Glutamatergic neuron (in vitro differentiated cells): ENCODE measurements around the gene AATK. TPM values are rescaled to one million over a fixed set of nuclear protein-coding genes. Genes with fewer than 3 reads are reported as not detected.
A peak's percentile ranks its signal among the peaks of the same experiment; 100 is the strongest.

ENCODE experiments used
- DNase-seq: peaks from one replicate; pipeline ENCODE4 v3.0.0; 2022
- H3K27ac Mint-ChIP-seq: one replicate; pipeline ENCODE4 v1.8.0; 2020; ENCODE audit warnings: mild to moderate bottlenecking, mixed read lengths, inconsistent platforms; ENCODE audit not compliant: unreplicated experiment
- H3K27me3 Mint-ChIP-seq: one replicate; pipeline ENCODE4 v1.8.0; 2020; ENCODE audit warnings: mild to moderate bottlenecking, moderate library complexity, mixed read lengths, inconsistent platforms; ENCODE audit not compliant: unreplicated experiment
- H3K36me3 Mint-ChIP-seq: one replicate; pipeline ENCODE4 v1.8.0; 2020; ENCODE audit warnings: mild to moderate bottlenecking, mixed read lengths, inconsistent platforms; ENCODE audit not compliant: unreplicated experiment
- H3K4me1 Mint-ChIP-seq: one replicate; pipeline ENCODE4 v1.8.0; 2020; ENCODE audit warnings: mild to moderate bottlenecking, low read depth, mixed read lengths, inconsistent platforms; ENCODE audit not compliant: unreplicated experiment
- H3K4me3 Mint-ChIP-seq: one replicate; pipeline ENCODE4 v1.8.0; 2020; ENCODE audit warnings: mild to moderate bottlenecking, mixed read lengths, inconsistent platforms; ENCODE audit not compliant: unreplicated experiment
- H3K9me3 Mint-ChIP-seq: one replicate; pipeline ENCODE4 v1.8.0; 2020; ENCODE audit warnings: mild to moderate bottlenecking, moderate library complexity, mixed read lengths, inconsistent platforms; ENCODE audit not compliant: unreplicated experiment
- CTCF ChIP-seq: fragments of 200-600 bp; sonication (generic); IDR thresholded peaks from one replicate; pipeline ENCODE4 v1.5.0; 2021; ENCODE audit not compliant: partially characterized antibody, unreplicated experiment
- total RNA-seq: library from RNA; stranded (reverse); fragmentation: NEBNext Ultra II Directional; extraction: Animal tissue kit (Norgen Biotek cat#: 25700); gene quantifications from one replicate; pipeline ENCODE4 v1.2.1, GENCODE V29; 2021; ENCODE audit not compliant: unreplicated experiment

Gene AATK
- total RNA-seq, 1 donor from 2014 or later = 27.0 TPM

- Mint-ChIP-seq H3K4me1 (peaks cover 25% of the 10 kb centered on the region), H3K27me3 (peaks cover 20% of the 10 kb centered on the region), H3K9me3 (peaks cover 16% of the 10 kb centered on the region), H3K36me3 (peaks cover under 1% of the 10 kb centered on the region), H3K4me3 (peak overlapping the region; percentile 57), H3K27ac (peak overlapping the region; percentile 67)
- no peak for DNase-seq
- TF ChIP-seq CTCF = no peak
Observed at GRCh38 chr17:81084680-81085419, 81.2 kb downstream of the AATK start.

- peaks cover 30% of the 10 kb centered on the region for H3K27me3 Mint-ChIP-seq
- peak overlapping the region; percentile 68 for H3K27ac Mint-ChIP-seq
- no peak for DNase-seq
- H3K4me3 Mint-ChIP-seq = peak overlapping the region; percentile 42
- peaks cover 5% of the 10 kb centered on the region for H3K36me3 Mint-ChIP-seq
- H3K4me1 Mint-ChIP-seq = peaks cover 36% of the 10 kb centered on the region
- peaks cover 16% of the 10 kb centered on the region for H3K9me3 Mint-ChIP-seq
- TF ChIP-seq CTCF = no peak
Observed at GRCh38 chr17:81083125-81083765, 82.8 kb downstream of the AATK start.

- peaks cover 17% of the 10 kb centered on the region for H3K9me3 Mint-ChIP-seq
- H3K36me3 Mint-ChIP-seq = peaks cover 5% of the 10 kb centered on the region
- H3K27me3 Mint-ChIP-seq = peaks cover 30% of the 10 kb centered on the region
- TF ChIP-seq CTCF = no peak
- H3K4me1 Mint-ChIP-seq = peaks cover 39% of the 10 kb centered on the region
- no peak overlapping the region for H3K4me3 Mint-ChIP-seq
- no peak overlapping the region for H3K27ac Mint-ChIP-seq
- DNase-seq = no peak
Observed at GRCh38 chr17:81082177-81083073, 83.6 kb downstream of the AATK start.

- no peak overlapping the region for H3K27ac Mint-ChIP-seq
- peaks cover 35% of the 10 kb centered on the region for H3K27me3 Mint-ChIP-seq
- peaks cover 18% of the 10 kb centered on the region for H3K9me3 Mint-ChIP-seq
- DNase-seq = no peak
- no peak overlapping the region for H3K4me3 Mint-ChIP-seq
- peaks cover 5% of the 10 kb centered on the region for H3K36me3 Mint-ChIP-seq
- no peak for TF ChIP-seq CTCF
- peaks cover 46% of the 10 kb centered on the region for H3K4me1 Mint-ChIP-seq
Observed at GRCh38 chr17:81081222-81082176, 84.5 kb downstream of the AATK start.
